A673 (cell line): Measurements from ENCODE around the gene TTYH1. TPM values are rescaled to one million over a fixed set of nuclear protein-coding genes. Genes with fewer than 3 reads are reported as not detected.

Experiments used
- BruUV-seq: library from RNA; stranded (reverse); fragments of 400-500 nt; replicated peaks from 2 replicates; lab custom pipeline; 2021; lab: Mats Ljungman, UMichigan
- CTCF ChIA-PET: fragments of 300-600 bp; sonication (Branson Sonifier 250); formaldehyde crosslinking; loops from one replicate; lab custom pipeline; 2022; ENCODE audit warnings: antibody characterized with exemption; lab: Charles Lee
- POLR2A ChIA-PET: fragments of 300-600 bp; sonication (Branson Sonifier 250); formaldehyde crosslinking; loops from one replicate; lab custom pipeline; 2022; ENCODE audit warnings: antibody characterized with exemption; ENCODE audit not compliant: low non-redundant PET; lab: Charles Lee
- DNase-seq: peaks from one replicate; pipeline ENCODE4 v3.0.0-alpha.2; 2015; ENCODE audit warnings: low spot score
- H3K27ac ChIP-seq: fragments of 200-600 bp; sonication (generic); 2 replicates; pipeline ENCODE4 v1.5.1; 2016; ENCODE audit warnings: mixed run types, low read depth, mild to moderate bottlenecking, mixed read lengths, antibody characterized with exemption, low read length; ENCODE audit not compliant: poor library complexity, severe bottlenecking
- H3K27me3 ChIP-seq: fragments of 200-600 bp; sonication (generic); replicated peaks from 2 replicates; pipeline ENCODE4 v1.6.1; 2017; ENCODE audit warnings: mixed run types, low read depth, mild to moderate bottlenecking, mixed read lengths, antibody characterized with exemption, low read length; ENCODE audit not compliant: insufficient read depth, poor library complexity
- H3K36me3 ChIP-seq: fragments of 200-600 bp; sonication (generic); 2 replicates; pipeline ENCODE4 v1.6.1; 2016; ENCODE audit warnings: mixed run types, mild to moderate bottlenecking, mixed read lengths, antibody characterized with exemption, low read length; ENCODE audit not compliant: insufficient read depth, poor library complexity, severe bottlenecking
- H3K4me1 ChIP-seq: fragments of 200-600 bp; sonication (generic); 2 replicates; pipeline ENCODE4 v1.6.1; 2017; ENCODE audit warnings: mixed run types, mild to moderate bottlenecking, mixed read lengths, antibody characterized with exemption, low read length; ENCODE audit not compliant: insufficient read depth, poor library complexity, severe bottlenecking
- H3K4me3 ChIP-seq: fragments of 200-600 bp; sonication (generic); 2 replicates; pipeline ENCODE4 v1.5.1; 2016; ENCODE audit warnings: low read depth, mixed run types, mild to moderate bottlenecking, mixed read lengths, low read length; ENCODE audit not compliant: poor library complexity, severe bottlenecking
- H3K9me3 ChIP-seq: fragments of 200-600 bp; sonication (generic); 2 replicates; pipeline ENCODE4 v1.6.1; 2016; ENCODE audit warnings: mixed run types, low read depth, mild to moderate bottlenecking, mixed read lengths, antibody characterized with exemption, low read length; ENCODE audit not compliant: poor library complexity, severe bottlenecking
- CTCF ChIP-seq: fragments of 300-800, 200-600 bp; sonication (generic); conservative IDR thresholded peaks from 2 replicates; pipeline ENCODE4 v1.5.1; 2017; ENCODE audit warnings: low read depth, mild to moderate bottlenecking, antibody characterized with exemption, low read length, moderate library complexity, mixed read lengths
- EZH2 ChIP-seq: fragments of 200-600 bp; sonication (generic); IDR thresholded peaks from 2 replicates; pipeline ENCODE4 v1.6.1; 2017; ENCODE audit warnings: borderline replicate concordance, low read depth, mild to moderate bottlenecking, mixed read lengths, antibody characterized with exemption, low read length; ENCODE audit not compliant: poor library complexity, severe bottlenecking
- intact Hi-C: fragments of 100-400 bp; cut with micrococcal nuclease; formaldehyde crosslinking; loops from one replicate; pipeline ENCODE4 v1.10.0; 2022; ENCODE audit not compliant: unreplicated experiment
- total RNA-seq: library from RNA; stranded (reverse); gene quantifications from 2 replicates; pipeline ENCODE4 v1.2.3, GENCODE V29; 2021

TTYH1 gene
- total RNA-seq, 1 experiment from 2014 or later, result 3.0 TPM

- ChIA-PET CTCF (interaction anchor here (0.5 to 0.6 kb wide), 2 partner anchors 57 to 1045 kb away, joined by 4 to 9 read pairs; no protein-coding TSS in a partner anchor), POLR2A (no interaction called here)
- Histone ChIP-seq H3K27me3 (peaks cover 29% of the 10 kb centered on the region), H3K36me3 (no peaks in the 10 kb centered on the region), H3K27ac (no peak overlapping the region), H3K9me3 (no peaks in the 10 kb centered on the region), H3K4me1 (peaks cover 10% of the 10 kb centered on the region), H3K4me3 (no peak overlapping the region)
- BruUV-seq, result no TSS peak
- intact Hi-C loops, result loop anchor here (1.0 kb wide), 1 partner anchor 66 kb away; no protein-coding TSS in a partner anchor
- peak; percentile 74 for DNase-seq
- TF ChIP-seq EZH2 (no peak), CTCF (peak; percentile 85)
These were observed 24.2 kb upstream of the TTYH1 start for GRCh38 chr19:54390942-54391577.

GRCh38 chr19:54391589-54392061 is 23.6 kb upstream of the TTYH1 start:
- CTCF ChIA-PET, result interaction anchor here (0.6 kb wide), 1 partner anchor 69 kb away, joined by 10 read pairs; no protein-coding TSS in a partner anchor
- H3K27ac ChIP-seq, result no peak overlapping the region
- TF ChIP-seq EZH2 (no peak), CTCF (peak; percentile 30)
- POLR2A ChIA-PET, result no interaction called here
- H3K27me3 ChIP-seq, result peaks cover 27% of the 10 kb centered on the region
- no peaks in the 10 kb centered on the region for H3K36me3 ChIP-seq
- peaks cover 10% of the 10 kb centered on the region for H3K4me1 ChIP-seq
- BruUV-seq, result no TSS peak
- intact Hi-C loops, result loop anchor here (1.0 kb wide), 1 partner anchor 66 kb away; no protein-coding TSS in a partner anchor
- no peak overlapping the region for H3K4me3 ChIP-seq
- no peaks in the 10 kb centered on the region for H3K9me3 ChIP-seq
- peak; percentile 32 for DNase-seq

GRCh38 chr19:54392105-54392504 is 23.2 kb upstream of the TTYH1 start:
- no peaks in the 10 kb centered on the region for H3K36me3 ChIP-seq
- H3K4me1 ChIP-seq, result peaks cover 10% of the 10 kb centered on the region
- no TSS peak for BruUV-seq
- ChIA-PET POLR2A (no interaction called here), CTCF (interaction anchor here (0.6 kb wide), 1 partner anchor 69 kb away, joined by 10 read pairs; no protein-coding TSS in a partner anchor)
- no peaks in the 10 kb centered on the region for H3K9me3 ChIP-seq
- TF ChIP-seq CTCF, result no peak
- TF ChIP-seq EZH2, result no peak
- no peak overlapping the region for H3K4me3 ChIP-seq
- DNase-seq, result no peak
- H3K27me3 ChIP-seq, result peaks cover 23% of the 10 kb centered on the region
- intact Hi-C loops, result no loop called here
- H3K27ac ChIP-seq, result no peak overlapping the region
